ENCODE results near the gene ZNF320. TPM values are rescaled to one million over a fixed set of nuclear protein-coding genes. Genes with fewer than 3 reads are reported as not detected.
"Not testable (repeated sequence)": the region's sequence is repeated elsewhere in the genome, so short reads cannot be mapped to it uniquely, and the experiment has no call there.

ZNF320 gene
- total RNA-seq, 1 experiment from 2014 or later, result 10.2 TPM

DNA sequence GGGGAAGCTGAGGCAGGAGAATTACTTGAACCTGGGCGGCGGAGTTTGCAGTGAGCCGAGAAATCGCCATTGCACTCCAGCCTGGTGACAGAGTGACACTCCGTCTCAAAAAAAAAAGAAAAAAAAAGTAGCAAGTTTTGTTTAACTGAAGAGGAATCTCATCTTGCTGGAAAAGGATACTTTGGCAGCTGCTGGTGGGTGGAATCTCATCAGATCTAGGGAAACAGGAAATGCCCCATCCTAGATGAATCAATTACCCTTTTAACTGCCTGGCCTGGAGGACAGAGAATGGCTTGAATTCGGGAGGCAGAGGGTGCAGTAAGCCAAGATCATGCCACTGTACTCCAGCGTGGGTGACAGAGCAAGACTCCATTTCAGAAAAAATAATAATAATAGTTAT lies 8.4 kb downstream of the ZNF320 start:
- no TSS peak for BruUV-seq (replicated peaks)
- ATAC-seq (no peak), DNase-seq (ENCODE audit: low read depth, low spot score) (no peak)
- Histone ChIP-seq H3K36me3 (ENCODE audit: control insufficient read depth, insufficient read depth, low read length) (peaks cover 2% of the 10 kb centered on the region; the same call in 1 of the 2 replicates), H3K4me1 (ENCODE audit: control insufficient read depth, insufficient read depth, low read length) (no peaks in the 10 kb centered on the region), H3K27me3 (ENCODE audit: control insufficient read depth, insufficient read depth, low read length) (no peaks in the 10 kb centered on the region), H3K4me3 (ENCODE audit: low read depth in 2 of 2, low read length in 2 of 2) (no peak overlapping the region), H3K27ac (ENCODE audit: low read length) (no peak overlapping the region), H3K9me3 (ENCODE audit: control insufficient read depth, insufficient read depth, low read depth, low read length) (no peaks in the 10 kb centered on the region; the same call in 1 of the 2 replicates)
- POLR2A ChIA-PET, result no interaction called here
- intact Hi-C loops (cut with micrococcal nuclease; ENCODE audit: unreplicated experiment) (no loop called here), in situ Hi-C loops (cut with HindIII; ENCODE audit: low pct_unique_long_range_greater_than_20kb, low sequenced_read_pairs) (no loop called here)
- CTCF ChIA-PET, result no interaction called here
- TF ChIP-seq, protein P1, sequence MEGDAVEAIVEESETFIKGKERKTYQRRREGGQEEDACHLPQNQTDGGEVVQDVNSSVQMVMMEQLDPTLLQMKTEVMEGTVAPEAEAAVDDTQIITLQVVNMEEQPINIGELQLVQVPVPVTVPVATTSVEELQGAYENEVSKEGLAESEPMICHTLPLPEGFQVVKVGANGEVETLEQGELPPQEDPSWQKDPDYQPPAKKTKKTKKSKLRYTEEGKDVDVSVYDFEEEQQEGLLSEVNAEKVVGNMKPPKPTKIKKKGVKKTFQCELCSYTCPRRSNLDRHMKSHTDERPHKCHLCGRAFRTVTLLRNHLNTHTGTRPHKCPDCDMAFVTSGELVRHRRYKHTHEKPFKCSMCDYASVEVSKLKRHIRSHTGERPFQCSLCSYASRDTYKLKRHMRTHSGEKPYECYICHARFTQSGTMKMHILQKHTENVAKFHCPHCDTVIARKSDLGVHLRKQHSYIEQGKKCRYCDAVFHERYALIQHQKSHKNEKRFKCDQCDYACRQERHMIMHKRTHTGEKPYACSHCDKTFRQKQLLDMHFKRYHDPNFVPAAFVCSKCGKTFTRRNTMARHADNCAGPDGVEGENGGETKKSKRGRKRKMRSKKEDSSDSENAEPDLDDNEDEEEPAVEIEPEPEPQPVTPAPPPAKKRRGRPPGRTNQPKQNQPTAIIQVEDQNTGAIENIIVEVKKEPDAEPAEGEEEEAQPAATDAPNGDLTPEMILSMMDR (IDR thresholded peaks at IDR 0.05), result no peak
- TF ChIP-seq, protein P2, sequence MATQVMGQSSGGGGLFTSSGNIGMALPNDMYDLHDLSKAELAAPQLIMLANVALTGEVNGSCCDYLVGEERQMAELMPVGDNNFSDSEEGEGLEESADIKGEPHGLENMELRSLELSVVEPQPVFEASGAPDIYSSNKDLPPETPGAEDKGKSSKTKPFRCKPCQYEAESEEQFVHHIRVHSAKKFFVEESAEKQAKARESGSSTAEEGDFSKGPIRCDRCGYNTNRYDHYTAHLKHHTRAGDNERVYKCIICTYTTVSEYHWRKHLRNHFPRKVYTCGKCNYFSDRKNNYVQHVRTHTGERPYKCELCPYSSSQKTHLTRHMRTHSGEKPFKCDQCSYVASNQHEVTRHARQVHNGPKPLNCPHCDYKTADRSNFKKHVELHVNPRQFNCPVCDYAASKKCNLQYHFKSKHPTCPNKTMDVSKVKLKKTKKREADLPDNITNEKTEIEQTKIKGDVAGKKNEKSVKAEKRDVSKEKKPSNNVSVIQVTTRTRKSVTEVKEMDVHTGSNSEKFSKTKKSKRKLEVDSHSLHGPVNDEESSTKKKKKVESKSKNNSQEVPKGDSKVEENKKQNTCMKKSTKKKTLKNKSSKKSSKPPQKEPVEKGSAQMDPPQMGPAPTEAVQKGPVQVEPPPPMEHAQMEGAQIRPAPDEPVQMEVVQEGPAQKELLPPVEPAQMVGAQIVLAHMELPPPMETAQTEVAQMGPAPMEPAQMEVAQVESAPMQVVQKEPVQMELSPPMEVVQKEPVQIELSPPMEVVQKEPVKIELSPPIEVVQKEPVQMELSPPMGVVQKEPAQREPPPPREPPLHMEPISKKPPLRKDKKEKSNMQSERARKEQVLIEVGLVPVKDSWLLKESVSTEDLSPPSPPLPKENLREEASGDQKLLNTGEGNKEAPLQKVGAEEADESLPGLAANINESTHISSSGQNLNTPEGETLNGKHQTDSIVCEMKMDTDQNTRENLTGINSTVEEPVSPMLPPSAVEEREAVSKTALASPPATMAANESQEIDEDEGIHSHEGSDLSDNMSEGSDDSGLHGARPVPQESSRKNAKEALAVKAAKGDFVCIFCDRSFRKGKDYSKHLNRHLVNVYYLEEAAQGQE (IDR thresholded peaks at IDR 0.05; ENCODE audit: insufficient read depth in 1 of 2, low read depth in 2 of 2, low read length in 1 of 2), result no peak
- no peak for TF ChIP-seq SIN3A (IDR thresholded peaks at IDR 0.05; ENCODE audit: borderline replicate concordance, insufficient read depth, low read depth, low read length)
- TF ChIP-seq TCF7L2 (IDR thresholded peaks at IDR 0.05; ENCODE audit: low read depth, low read length), result no peak
- TF ChIP-seq POLR2AphosphoS5 (IDR thresholded peaks at IDR 0.05; ENCODE audit: low read depth, low read length), result no peak

DNA sequence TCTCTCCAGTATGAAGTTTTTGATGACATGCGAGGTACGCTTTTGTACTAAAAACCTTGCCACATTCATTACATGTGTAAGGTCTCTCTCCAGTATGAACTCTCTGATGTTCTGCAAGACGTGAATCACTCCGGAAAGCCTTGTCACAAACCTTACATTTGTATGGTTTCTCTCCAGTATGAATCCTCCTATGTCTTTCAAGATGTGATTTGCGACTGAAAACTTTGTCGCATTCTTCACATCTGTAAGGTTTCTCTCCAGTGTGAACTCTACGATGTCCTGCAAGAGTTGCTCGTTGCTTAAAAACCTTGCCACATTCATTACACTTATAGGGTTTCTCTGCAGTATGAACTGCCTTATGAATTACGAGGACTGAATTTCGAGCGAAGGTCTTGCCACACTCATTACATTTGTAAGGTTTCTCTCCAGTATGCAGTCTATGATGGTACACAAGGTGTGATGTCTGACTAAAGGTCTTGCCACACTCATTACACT lies 16.5 kb downstream of the ZNF320 start:
- ATAC-seq (no peak), DNase-seq (ENCODE audit: low read depth, low spot score) (no peak)
- intact Hi-C loops (cut with micrococcal nuclease; ENCODE audit: unreplicated experiment), result no loop called here
- H3K27ac ChIP-seq (ENCODE audit: low read length), result no peak overlapping the region
- in situ Hi-C loops (cut with HindIII; ENCODE audit: low pct_unique_long_range_greater_than_20kb, low sequenced_read_pairs), result no loop called here
- H3K9me3 ChIP-seq (ENCODE audit: control insufficient read depth, insufficient read depth, low read depth, low read length), result peaks cover 37% of the 10 kb centered on the region; the same call in 1 of the 2 replicates
- H3K4me3 ChIP-seq (ENCODE audit: low read depth in 2 of 2, low read length in 2 of 2), result no peak overlapping the region
- TF ChIP-seq, protein P1 (IDR thresholded peaks at IDR 0.05), result no peak
- TF ChIP-seq SIN3A (IDR thresholded peaks at IDR 0.05; ENCODE audit: borderline replicate concordance, insufficient read depth, low read depth, low read length) (no peak), POLR2AphosphoS5 (IDR thresholded peaks at IDR 0.05; ENCODE audit: low read depth, low read length) (no peak), TCF7L2 (IDR thresholded peaks at IDR 0.05; ENCODE audit: low read depth, low read length) (no peak)
- TF ChIP-seq, protein P2 (IDR thresholded peaks at IDR 0.05; ENCODE audit: insufficient read depth in 1 of 2, low read depth in 2 of 2, low read length in 1 of 2), result no peak
- peaks cover 8% of the 10 kb centered on the region; the same call in 1 of the 2 replicates for H3K36me3 ChIP-seq (ENCODE audit: control insufficient read depth, insufficient read depth, low read length)
- H3K4me1 ChIP-seq (ENCODE audit: control insufficient read depth, insufficient read depth, low read length), result no peaks in the 10 kb centered on the region
- ChIA-PET CTCF (no interaction called here), POLR2A (no interaction called here)
- no peaks in the 10 kb centered on the region for H3K27me3 ChIP-seq (ENCODE audit: control insufficient read depth, insufficient read depth, low read length)
- BruUV-seq (replicated peaks), result no TSS peak

DNA sequence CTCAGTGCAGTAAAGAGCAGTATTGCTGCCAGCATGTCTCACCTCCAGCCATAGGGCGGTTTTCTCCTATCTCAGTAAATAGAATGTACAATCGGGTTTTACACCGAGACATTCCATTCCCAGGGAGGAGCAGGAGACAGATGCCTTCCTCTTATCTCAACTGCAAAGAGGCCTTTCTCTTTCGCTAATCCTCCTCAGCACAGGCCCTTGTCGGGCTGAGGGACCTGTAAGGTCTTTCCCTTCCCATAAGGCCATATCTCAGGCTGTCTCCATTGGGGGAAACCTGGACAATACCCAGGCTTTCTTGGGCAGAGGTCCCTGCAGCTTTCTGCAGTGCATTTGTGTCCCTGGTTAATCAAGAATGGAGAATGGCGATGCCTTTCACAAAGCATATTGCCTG lies 24.4 kb downstream of the ZNF320 start:
- DNase-seq (ENCODE audit: low read depth, low spot score); H3K4me1 ChIP-seq (ENCODE audit: control insufficient read depth, insufficient read depth, low read length); intact Hi-C loops (cut with micrococcal nuclease; ENCODE audit: unreplicated experiment); H3K9me3 ChIP-seq (ENCODE audit: control insufficient read depth, insufficient read depth, low read depth, low read length); H3K27ac ChIP-seq (ENCODE audit: low read length); ATAC-seq; H3K4me3 ChIP-seq (ENCODE audit: low read depth in 2 of 2, low read length in 2 of 2); H3K27me3 ChIP-seq (ENCODE audit: control insufficient read depth, insufficient read depth, low read length); POLR2A ChIA-PET; H3K36me3 ChIP-seq (ENCODE audit: control insufficient read depth, insufficient read depth, low read length); BruUV-seq (replicated peaks); CTCF ChIA-PET; in situ Hi-C loops (cut with HindIII; ENCODE audit: low pct_unique_long_range_greater_than_20kb, low sequenced_read_pairs): not testable (repeated sequence)

Data from Panc1 (cell line).